ENCODE results near the gene STAP1. TPM values are rescaled to one million over a fixed set of nuclear protein-coding genes. Genes with fewer than 3 reads are reported as not detected.

STAP1 gene
- total and polyA plus RNA-seq, 2 of the 8 experiments (the other 6 are each of a cell fraction or from before 2014, with no cell fraction given): not detected

- TF ChIP-seq, protein P1, sequence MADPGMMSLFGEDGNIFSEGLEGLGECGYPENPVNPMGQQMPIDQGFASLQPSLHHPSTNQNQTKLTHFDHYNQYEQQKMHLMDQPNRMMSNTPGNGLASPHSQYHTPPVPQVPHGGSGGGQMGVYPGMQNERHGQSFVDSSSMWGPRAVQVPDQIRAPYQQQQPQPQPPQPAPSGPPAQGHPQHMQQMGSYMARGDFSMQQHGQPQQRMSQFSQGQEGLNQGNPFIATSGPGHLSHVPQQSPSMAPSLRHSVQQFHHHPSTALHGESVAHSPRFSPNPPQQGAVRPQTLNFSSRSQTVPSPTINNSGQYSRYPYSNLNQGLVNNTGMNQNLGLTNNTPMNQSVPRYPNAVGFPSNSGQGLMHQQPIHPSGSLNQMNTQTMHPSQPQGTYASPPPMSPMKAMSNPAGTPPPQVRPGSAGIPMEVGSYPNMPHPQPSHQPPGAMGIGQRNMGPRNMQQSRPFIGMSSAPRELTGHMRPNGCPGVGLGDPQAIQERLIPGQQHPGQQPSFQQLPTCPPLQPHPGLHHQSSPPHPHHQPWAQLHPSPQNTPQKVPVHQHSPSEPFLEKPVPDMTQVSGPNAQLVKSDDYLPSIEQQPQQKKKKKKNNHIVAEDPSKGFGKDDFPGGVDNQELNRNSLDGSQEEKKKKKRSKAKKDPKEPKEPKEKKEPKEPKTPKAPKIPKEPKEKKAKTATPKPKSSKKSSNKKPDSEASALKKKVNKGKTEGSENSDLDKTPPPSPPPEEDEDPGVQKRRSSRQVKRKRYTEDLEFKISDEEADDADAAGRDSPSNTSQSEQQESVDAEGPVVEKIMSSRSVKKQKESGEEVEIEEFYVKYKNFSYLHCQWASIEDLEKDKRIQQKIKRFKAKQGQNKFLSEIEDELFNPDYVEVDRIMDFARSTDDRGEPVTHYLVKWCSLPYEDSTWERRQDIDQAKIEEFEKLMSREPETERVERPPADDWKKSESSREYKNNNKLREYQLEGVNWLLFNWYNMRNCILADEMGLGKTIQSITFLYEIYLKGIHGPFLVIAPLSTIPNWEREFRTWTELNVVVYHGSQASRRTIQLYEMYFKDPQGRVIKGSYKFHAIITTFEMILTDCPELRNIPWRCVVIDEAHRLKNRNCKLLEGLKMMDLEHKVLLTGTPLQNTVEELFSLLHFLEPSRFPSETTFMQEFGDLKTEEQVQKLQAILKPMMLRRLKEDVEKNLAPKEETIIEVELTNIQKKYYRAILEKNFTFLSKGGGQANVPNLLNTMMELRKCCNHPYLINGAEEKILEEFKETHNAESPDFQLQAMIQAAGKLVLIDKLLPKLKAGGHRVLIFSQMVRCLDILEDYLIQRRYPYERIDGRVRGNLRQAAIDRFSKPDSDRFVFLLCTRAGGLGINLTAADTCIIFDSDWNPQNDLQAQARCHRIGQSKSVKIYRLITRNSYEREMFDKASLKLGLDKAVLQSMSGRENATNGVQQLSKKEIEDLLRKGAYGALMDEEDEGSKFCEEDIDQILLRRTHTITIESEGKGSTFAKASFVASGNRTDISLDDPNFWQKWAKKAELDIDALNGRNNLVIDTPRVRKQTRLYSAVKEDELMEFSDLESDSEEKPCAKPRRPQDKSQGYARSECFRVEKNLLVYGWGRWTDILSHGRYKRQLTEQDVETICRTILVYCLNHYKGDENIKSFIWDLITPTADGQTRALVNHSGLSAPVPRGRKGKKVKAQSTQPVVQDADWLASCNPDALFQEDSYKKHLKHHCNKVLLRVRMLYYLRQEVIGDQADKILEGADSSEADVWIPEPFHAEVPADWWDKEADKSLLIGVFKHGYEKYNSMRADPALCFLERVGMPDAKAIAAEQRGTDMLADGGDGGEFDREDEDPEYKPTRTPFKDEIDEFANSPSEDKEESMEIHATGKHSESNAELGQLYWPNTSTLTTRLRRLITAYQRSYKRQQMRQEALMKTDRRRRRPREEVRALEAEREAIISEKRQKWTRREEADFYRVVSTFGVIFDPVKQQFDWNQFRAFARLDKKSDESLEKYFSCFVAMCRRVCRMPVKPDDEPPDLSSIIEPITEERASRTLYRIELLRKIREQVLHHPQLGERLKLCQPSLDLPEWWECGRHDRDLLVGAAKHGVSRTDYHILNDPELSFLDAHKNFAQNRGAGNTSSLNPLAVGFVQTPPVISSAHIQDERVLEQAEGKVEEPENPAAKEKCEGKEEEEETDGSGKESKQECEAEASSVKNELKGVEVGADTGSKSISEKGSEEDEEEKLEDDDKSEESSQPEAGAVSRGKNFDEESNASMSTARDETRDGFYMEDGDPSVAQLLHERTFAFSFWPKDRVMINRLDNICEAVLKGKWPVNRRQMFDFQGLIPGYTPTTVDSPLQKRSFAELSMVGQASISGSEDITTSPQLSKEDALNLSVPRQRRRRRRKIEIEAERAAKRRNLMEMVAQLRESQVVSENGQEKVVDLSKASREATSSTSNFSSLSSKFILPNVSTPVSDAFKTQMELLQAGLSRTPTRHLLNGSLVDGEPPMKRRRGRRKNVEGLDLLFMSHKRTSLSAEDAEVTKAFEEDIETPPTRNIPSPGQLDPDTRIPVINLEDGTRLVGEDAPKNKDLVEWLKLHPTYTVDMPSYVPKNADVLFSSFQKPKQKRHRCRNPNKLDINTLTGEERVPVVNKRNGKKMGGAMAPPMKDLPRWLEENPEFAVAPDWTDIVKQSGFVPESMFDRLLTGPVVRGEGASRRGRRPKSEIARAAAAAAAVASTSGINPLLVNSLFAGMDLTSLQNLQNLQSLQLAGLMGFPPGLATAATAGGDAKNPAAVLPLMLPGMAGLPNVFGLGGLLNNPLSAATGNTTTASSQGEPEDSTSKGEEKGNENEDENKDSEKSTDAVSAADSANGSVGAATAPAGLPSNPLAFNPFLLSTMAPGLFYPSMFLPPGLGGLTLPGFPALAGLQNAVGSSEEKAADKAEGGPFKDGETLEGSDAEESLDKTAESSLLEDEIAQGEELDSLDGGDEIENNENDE (IDR thresholded peaks at IDR 0.05; ENCODE audit: insufficient replicate concordance, low read length): no peak
- no peak for TF ChIP-seq FOSL1 (IDR thresholded peaks at IDR 0.05; ENCODE audit: insufficient read depth, low read depth, low read length)
- TF ChIP-seq SIN3A (conservative IDR thresholded peaks at IDR 0.05 in 1 of 2, IDR thresholded peaks at IDR 0.05 in 1 of 2; ENCODE audit: low read depth in 1 of 2, low read length in 2 of 2): no peak
- TF ChIP-seq SRF (IDR thresholded peaks at IDR 0.05; ENCODE audit: low read depth, low read length): no peak
- TF ChIP-seq POLR2AphosphoS5 (IDR thresholded peaks at IDR 0.05; ENCODE audit: low read depth, low read length): no peak
- no peak for TF ChIP-seq KDM5A (IDR thresholded peaks at IDR 0.05; ENCODE audit: low read length)
- TF ChIP-seq POLR2A (IDR thresholded peaks at IDR 0.05; ENCODE audit: control extremely low read depth in 1 of 2, low read depth in 2 of 2, low read length in 2 of 2): no peak
- TF ChIP-seq CBX5 (IDR thresholded peaks at IDR 0.05; ENCODE audit: low read depth, low read length): no peak
- no peak for TF ChIP-seq GTF2F1 (IDR thresholded peaks at IDR 0.05; ENCODE audit: borderline replicate concordance, low read depth, low read length)
- TF ChIP-seq TEAD4 (IDR thresholded peaks at IDR 0.05; ENCODE audit: low read depth, low read length): no peak
- no peak for TF ChIP-seq E2F6 (IDR thresholded peaks at IDR 0.05)
These were observed 27.1 kb upstream of the STAP1 start (continued) for GRCh38 chr4:67531379-67531962.

Measured in H1 (cell line).